Activated CD4-positive, alpha-beta T cell treated with anti-CD3 and anti-CD28 coated beads, Interleukin-2, amount 50 U/mL, for 4 hours (primary cell): Measurements from ENCODE around the gene DPH7.
"Not testable (repeated sequence)": the region's sequence is repeated elsewhere in the genome, so short reads cannot be mapped to it uniquely, and the experiment has no call there.

ENCODE experiments used
- DNase-seq, 2 experiments: peaks; one replicate each; pipeline ENCODE4 v3.0.0-alpha.2; 2020

Gene DPH7

GRCh38 chr9:137578518-137579258 lies at the start of gene DPH7:
TSS of gene DPH7 (minus strand) at chr9:137578925. CDS start at chr9:137578777, 148 bp downstream.
- DNase-seq, result peak; percentile 93 to 94

DNA sequence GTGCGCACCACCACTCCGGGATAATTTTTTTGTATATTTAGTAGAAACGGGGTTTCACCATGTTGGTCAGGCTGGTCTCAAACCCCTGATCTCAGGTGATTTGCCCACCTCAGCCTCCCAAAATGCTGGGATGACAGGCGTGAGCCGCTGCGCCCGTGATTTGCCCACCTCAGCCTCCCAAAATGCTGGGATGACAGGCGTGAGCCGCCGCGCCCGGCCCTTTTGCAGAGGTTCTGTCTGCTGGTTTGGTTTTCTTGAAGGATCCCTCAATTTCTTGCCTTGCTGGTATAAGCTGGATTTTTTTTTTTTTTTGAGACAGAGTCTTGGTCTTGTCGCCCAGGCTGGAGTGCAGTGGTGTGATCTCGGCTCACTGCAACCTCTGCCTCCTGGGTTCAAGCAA lies 48.7 kb upstream of the DPH7 start:
- DNase-seq, result not testable (repeated sequence)

DNA sequence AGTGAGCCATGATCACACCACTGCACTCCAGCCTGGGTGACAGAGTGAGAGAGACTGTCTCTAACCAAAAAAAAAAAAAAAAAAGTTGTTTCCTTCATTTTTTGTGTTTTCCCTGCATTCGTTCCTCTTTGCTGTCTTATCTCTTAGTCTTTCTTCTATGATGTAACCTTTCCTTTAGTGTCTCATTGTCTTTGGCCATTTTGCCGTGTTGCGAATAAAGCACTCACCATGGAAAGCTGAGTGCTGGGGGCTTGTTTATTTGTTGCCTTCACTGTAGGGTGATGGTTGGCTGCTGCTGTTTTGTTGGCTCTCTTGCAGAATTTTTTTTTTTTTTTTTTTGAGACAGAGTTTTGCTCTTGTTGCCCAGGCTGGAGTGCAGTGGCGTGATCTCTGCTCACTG lies 47.7 kb upstream of the DPH7 start:
- no peak for DNase-seq

GRCh38 chr9:137622211-137622610 lies 43.5 kb upstream of the DPH7 start:
- DNase-seq, result not testable (repeated sequence)

GRCh38 chr9:137621131-137621757 lies 42.5 kb upstream of the DPH7 start:
- DNase-seq, result no peak

- no peak for DNase-seq
Measured at GRCh38 chr9:137620581-137620980, 41.9 kb upstream of the DPH7 start.

- DNase-seq, result no peak
Measured at GRCh38 chr9:137620048-137620405, 41.3 kb upstream of the DPH7 start.

GRCh38 chr9:137619240-137620047 lies 40.7 kb upstream of the DPH7 start:
- DNase-seq, result no peak

DNA sequence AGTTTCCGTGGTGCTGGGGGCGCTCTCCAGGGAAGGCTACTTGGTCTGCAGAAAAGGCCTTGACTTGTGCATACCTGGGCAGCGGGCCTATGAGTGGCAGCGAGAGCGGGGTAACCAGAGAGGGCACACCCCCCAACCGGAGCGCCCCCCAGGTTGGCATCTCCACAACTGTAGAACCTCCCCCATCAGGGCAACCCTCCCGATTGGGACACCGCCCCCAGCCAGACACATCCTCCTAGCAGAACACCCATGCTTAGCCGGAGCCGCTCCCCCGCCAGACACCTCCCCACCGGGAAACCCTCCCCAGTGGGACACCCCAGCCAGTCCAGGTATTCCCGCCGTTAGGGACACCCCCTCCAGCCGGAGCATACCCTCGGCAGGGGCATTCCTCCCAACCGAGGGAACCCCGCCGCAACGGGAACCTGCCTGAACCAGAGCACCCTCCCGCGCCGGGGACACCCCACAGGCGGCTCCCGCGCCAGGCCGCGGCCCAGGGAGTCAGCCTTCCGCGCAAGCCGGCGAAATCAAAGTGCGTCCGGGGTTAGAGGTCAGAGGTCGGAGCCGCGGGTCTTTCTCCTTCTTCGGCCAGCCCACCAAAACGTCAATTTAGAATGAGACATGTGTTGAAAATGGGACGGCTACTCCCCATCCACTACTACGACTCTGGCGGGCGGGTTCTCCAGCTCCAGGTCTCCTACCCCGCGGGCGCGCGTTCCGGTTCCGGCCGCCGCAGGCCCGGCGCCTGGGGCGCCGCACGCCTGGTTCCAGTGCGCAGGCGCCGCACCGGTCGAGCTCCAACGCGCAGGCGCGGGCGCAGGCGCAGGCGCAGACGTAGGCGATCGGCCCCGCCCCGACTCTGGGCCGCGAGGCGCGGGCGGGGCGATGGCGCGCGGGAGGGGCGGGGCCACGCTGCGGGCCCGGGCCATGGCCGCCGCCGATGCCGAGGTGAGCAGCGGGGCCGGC lies 39.7 kb upstream of the DPH7 start, which contains the start of gene EHMT1:
Gene EHMT1, plus strand, starts transcription at position 901 of the 963 bp plus-strand sequence. Its CDS starts 24 bp downstream, at position 925.
- peak; percentile 83 to 84 for DNase-seq

DNA sequence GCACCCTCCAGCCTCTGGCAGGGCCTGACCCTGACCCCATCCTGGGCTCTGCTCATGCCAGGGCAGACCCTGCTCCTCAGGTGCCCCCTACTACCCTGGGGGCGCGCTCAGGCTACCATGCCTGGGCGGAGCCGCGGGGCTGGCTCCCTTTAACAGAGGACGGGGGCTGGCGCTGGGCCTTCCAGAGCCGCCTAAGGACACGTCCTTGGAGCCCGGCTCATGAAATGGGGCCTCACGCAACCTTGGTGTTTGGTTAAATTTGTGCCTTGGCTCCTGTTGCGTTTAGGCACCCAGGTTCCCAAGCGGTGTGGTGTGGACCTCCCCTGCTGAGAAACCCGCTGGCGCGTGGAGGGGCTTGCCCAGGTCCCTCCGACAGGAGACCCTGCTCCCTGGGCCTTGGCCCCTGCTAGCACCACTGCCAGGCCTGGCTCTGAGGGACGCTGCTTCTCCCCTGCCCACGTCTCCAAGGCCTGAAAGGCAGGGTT lies 36.7 kb upstream of the DPH7 start:
- no peak for DNase-seq

DNA sequence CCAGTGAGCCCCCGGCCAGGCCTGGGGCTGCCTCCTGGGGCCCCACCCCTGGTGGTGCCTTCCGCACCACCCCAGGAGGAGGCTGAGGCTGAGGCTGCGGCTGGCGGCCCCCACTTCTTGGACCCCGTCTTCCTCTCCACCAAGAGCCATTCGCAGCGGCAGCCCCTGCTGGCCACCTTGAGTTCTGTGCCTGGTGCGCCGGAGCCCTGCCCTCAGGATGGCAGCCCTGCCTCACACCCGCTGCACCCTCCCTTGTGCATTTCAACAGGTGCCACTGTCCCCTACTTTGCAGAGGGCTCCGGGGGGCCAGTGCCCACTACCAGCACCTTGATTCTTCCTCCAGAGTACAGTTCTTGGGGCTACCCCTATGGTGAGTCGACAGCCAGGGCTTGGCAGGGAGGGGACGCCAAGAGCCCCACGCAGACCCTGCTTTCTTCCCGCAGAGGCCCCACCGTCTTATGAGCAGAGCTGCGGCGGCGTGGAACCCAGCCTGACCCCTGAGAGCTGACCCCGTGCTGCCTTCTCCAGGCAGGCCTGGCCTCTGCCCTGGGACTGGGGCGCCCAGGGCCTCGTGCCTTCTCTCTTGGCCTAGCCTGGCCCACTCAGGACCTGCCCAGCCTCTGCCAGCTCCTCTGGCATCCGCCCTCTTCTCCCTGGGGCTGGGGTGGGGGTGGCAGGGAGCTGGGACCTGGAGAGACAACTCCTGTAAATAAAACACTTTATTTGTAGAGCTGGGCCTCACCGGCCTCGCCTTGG lies 36.1 kb upstream of the DPH7 start:
- DNase-seq, result no peak

GRCh38 chr9:137613738-137614523 lies 35.2 kb upstream of the DPH7 start:
- DNase-seq, result no peak

GRCh38 chr9:137613259-137613658 lies 34.5 kb upstream of the DPH7 start:
- no peak for DNase-seq

GRCh38 chr9:137612741-137613142 lies 34.0 kb upstream of the DPH7 start:
- DNase-seq, result no peak

- peak in 1 of 2 experiments; percentile 34 for DNase-seq
Measured at GRCh38 chr9:137611623-137612609, 33.2 kb upstream of the DPH7 start.

DNA sequence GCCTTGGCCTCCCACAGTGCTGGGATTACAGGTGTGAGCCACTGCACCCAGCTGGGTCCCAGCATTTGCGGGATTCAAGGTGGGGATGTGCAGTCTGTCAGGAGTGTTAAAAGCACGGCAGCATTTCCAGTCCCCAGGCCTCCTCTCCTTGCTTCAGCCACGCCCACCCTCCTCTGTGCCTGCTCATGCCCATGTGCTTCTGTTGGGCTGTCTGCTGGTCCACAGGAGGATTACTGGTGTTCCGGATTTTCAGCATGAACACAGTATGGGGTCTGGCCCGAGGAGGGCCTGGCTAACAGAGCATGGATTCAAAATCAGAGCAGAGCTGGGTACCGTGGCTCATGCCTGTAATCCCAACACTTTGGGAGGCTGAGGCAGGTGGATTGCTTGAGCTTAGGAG lies 32.2 kb upstream of the DPH7 start:
- no peak for DNase-seq

- DNase-seq, result no peak
Measured at GRCh38 chr9:137607141-137607857, 28.6 kb upstream of the DPH7 start.

DNA sequence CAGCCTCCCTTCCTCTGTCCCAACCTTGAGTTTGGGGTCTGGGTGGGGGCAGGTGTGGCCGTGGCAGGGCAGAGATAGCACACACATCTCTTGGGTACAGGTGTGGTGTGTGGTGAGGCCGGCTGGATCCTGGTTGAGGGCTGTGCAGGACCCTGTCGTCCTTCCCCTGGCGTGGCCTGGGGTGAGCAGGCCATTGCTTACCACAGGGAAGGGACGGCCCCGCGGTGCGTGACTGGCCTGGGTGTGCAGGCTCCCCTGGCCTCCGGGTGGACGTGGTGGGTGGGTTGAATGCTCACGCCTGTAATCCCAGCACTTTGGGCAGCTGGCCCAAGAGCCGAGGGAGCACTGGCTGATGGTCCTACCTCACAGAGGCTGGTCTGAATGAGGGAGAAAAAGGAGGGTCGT lies 28.0 kb upstream of the DPH7 start:
- no peak for DNase-seq
